Measurements from ENCODE around the gene ATP5MG.

DNA sequence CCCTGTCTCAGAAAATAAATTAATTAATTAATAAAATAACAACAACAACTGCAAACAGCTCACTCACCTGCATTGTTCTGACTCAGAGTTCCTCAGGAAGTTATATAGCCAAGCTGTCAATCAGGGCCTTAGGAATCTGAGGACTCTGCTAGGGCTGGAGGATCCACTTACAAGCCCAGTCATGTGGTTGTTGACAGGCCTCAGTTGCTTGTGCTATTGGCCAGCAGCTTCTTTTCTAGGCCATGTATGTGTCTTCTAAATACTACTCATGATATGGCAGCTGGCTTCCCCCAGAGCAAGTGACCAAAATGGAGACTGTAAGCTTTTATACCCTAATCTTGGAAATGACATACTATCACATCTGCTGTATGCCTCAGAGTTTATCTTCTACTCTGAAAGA lies 20.8 kb upstream of the ATP5MG start:
- TF ChIP-seq CTCF (IDR thresholded peaks at IDR 0.05) (no peak), POLR2A (IDR thresholded peaks at IDR 0.05) (no peak)

Data from stomach (tissue), 4 donors.